Measurements from ENCODE around the gene ATP9A. TPM values are rescaled to one million over a fixed set of nuclear protein-coding genes. Genes with fewer than 3 reads are reported as not detected.

Gene ATP9A
- total RNA-seq, 2 experiments from 2014 or later, result 0.11 to 0.19 TPM

- Mint-ChIP-seq H3K4me1 (ENCODE audit: low read depth) (peaks cover 5% of the 10 kb centered on the region), H3K9me3 (no peaks in the 10 kb centered on the region), H3K27ac (no peak overlapping the region), H3K36me3 (ENCODE audit: low read depth) (no peaks in the 10 kb centered on the region), H3K27me3 (no peaks in the 10 kb centered on the region), H3K4me3 (no peak overlapping the region)
- H3K27me3 ChIP-seq (ENCODE audit: control insufficient read depth in 1 of 2, insufficient read depth in 2 of 2, low read length in 2 of 2), result no peaks in the 10 kb centered on the region
- ATAC-seq (ENCODE audit: poor library complexity) (no peak), DNase-seq (no peak)
- POLR2A ChIA-PET, result no interaction called here
- no peak for TF ChIP-seq CTCF (IDR thresholded peaks at IDR 0.05)
- no peak overlapping the region for H3K27ac ChIP-seq (ENCODE audit: low read depth in 1 of 2, low read length in 2 of 2)
- CTCF ChIA-PET, result interaction anchor here (0.6 kb wide), 1 partner anchor 43 kb away, joined by 3 read pairs; no protein-coding TSS in a partner anchor
- no peak overlapping the region for H3K4me3 ChIP-seq (ENCODE audit: low read length)
- peaks cover 5% of the 10 kb centered on the region for H3K4me1 ChIP-seq (ENCODE audit: insufficient read depth, low read length)
- no peaks in the 10 kb centered on the region for H3K36me3 ChIP-seq (ENCODE audit: insufficient read depth, low read length)
- intact Hi-C loops (cut with DNase I, micrococcal nuclease), result no loop called here
- H3K9me3 ChIP-seq (ENCODE audit: control insufficient read depth in 1 of 2, insufficient read depth in 1 of 2, low read length in 2 of 2), result no peaks in the 10 kb centered on the region
Measured at GRCh38 chr20:51583499-51583898, 184.7 kb downstream of the ATP9A start.

GRCh38 chr20:51583073-51583472 lies 185.1 kb downstream of the ATP9A start:
- CTCF ChIA-PET, result interaction anchor here (0.6 kb wide), 1 partner anchor 42 kb away, joined by 3 read pairs; no protein-coding TSS in a partner anchor
- POLR2A ChIA-PET, result no interaction called here
- Histone ChIP-seq H3K4me3 (ENCODE audit: low read length) (no peak overlapping the region), H3K4me1 (ENCODE audit: insufficient read depth, low read length) (peaks cover 5% of the 10 kb centered on the region), H3K27me3 (ENCODE audit: control insufficient read depth in 1 of 2, insufficient read depth in 2 of 2, low read length in 2 of 2) (no peaks in the 10 kb centered on the region), H3K27ac (ENCODE audit: low read depth in 1 of 2, low read length in 2 of 2) (no peak overlapping the region), H3K36me3 (ENCODE audit: insufficient read depth, low read length) (no peaks in the 10 kb centered on the region), H3K9me3 (ENCODE audit: control insufficient read depth in 1 of 2, insufficient read depth in 1 of 2, low read length in 2 of 2) (no peaks in the 10 kb centered on the region)
- intact Hi-C loops (cut with DNase I, micrococcal nuclease), result no loop called here
- no peaks in the 10 kb centered on the region for H3K27me3 Mint-ChIP-seq
- ATAC-seq (ENCODE audit: poor library complexity) (no peak), DNase-seq (no peak)
- H3K4me1 Mint-ChIP-seq (ENCODE audit: low read depth), result peaks cover 5% of the 10 kb centered on the region
- H3K9me3 Mint-ChIP-seq, result no peaks in the 10 kb centered on the region
- H3K36me3 Mint-ChIP-seq (ENCODE audit: low read depth), result no peaks in the 10 kb centered on the region
- no peak overlapping the region for H3K4me3 Mint-ChIP-seq
- no peak for TF ChIP-seq CTCF (IDR thresholded peaks at IDR 0.05)
- no peak overlapping the region for H3K27ac Mint-ChIP-seq

- Mint-ChIP-seq H3K4me1 (ENCODE audit: low read depth) (peaks cover 5% of the 10 kb centered on the region), H3K27me3 (no peaks in the 10 kb centered on the region), H3K36me3 (ENCODE audit: low read depth) (no peaks in the 10 kb centered on the region), H3K4me3 (no peak overlapping the region), H3K9me3 (no peaks in the 10 kb centered on the region), H3K27ac (no peak overlapping the region)
- Histone ChIP-seq H3K36me3 (ENCODE audit: insufficient read depth, low read length) (no peaks in the 10 kb centered on the region), H3K4me1 (ENCODE audit: insufficient read depth, low read length) (peaks cover 5% of the 10 kb centered on the region), H3K4me3 (ENCODE audit: low read length) (no peak overlapping the region), H3K27ac (ENCODE audit: low read depth in 1 of 2, low read length in 2 of 2) (no peak overlapping the region), H3K27me3 (ENCODE audit: control insufficient read depth in 1 of 2, insufficient read depth in 2 of 2, low read length in 2 of 2) (no peaks in the 10 kb centered on the region), H3K9me3 (ENCODE audit: control insufficient read depth in 1 of 2, insufficient read depth in 1 of 2, low read length in 2 of 2) (no peaks in the 10 kb centered on the region)
- ATAC-seq (ENCODE audit: poor library complexity) (no peak), DNase-seq (no peak)
- no peak for TF ChIP-seq CTCF (IDR thresholded peaks at IDR 0.05)
- intact Hi-C loops (cut with DNase I, micrococcal nuclease), result no loop called here
- ChIA-PET CTCF (no interaction called here), POLR2A (no interaction called here)
Measured at GRCh38 chr20:51581571-51581970, 186.6 kb downstream of the ATP9A start.

Measured in CD4-positive, alpha-beta T cell (primary cell).